Activated CD4-positive, alpha-beta T cell treated with anti-CD3 and anti-CD28 coated beads, Interleukin-2, amount 50 U/mL, for 1 hour (primary cell): ENCODE results near the gene STAC.
"Not testable (repeated sequence)": the region's sequence is repeated elsewhere in the genome, so short reads cannot be mapped to it uniquely, and the experiment has no call there.

Experiments used
- DNase-seq: peaks from one replicate; pipeline ENCODE4 v3.0.0-alpha.2; 2020

STAC gene

DNA sequence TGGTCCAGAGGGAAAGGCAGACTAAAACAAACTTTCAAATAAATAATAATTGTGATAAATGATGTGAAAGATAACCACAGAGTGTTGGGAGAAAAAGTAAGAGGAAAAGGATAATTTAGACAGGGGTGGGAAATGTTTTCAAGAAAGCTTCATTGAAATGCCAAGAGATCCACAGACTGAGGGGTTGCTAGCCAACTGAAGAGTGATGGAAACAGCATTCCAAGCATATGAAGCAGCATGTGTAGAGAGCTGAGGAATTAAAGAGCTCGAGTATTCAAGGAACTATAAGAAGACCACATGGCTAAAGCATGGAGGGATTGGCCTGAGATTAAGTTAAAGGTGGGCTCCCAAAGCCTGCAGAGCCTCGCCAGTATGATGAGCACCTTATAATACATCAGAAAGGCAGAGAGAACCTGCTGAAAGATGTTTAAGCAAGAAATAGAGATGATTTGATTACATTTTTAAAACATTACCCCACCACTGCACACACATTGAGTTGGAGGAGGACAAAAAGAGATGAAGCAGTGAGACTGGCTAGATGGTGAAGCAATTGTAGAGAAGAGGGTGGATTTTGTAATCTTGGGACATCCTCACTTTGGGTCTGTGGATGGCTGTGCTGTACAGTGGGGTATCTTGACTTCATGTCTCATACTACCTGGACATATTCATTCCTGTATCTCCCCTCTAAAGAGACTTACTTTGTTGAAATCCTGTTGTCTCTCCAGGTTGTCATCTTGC is 100.8 kb downstream of the STAC start:
- DNase-seq: no peak

DNA sequence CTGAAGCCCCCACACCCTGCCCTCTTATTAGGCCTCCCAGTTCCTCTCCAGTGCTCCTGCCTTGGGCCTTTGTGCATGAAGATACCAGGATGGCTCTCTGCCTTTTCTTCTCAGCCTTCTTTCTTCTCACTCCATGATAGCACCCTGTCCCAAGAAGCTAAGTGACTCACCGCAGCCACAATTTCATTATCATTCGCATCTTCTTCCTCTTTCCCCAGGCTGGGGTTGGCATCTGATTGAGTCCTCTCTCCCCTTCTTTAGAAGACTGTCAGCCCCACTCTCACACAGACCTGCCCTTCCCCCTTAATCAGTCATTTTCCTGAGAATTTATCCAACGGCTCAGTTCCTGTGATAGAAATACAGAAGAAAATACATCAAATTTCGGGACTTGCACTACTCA is 102.0 kb downstream of the STAC start:
- DNase-seq: no peak

DNA sequence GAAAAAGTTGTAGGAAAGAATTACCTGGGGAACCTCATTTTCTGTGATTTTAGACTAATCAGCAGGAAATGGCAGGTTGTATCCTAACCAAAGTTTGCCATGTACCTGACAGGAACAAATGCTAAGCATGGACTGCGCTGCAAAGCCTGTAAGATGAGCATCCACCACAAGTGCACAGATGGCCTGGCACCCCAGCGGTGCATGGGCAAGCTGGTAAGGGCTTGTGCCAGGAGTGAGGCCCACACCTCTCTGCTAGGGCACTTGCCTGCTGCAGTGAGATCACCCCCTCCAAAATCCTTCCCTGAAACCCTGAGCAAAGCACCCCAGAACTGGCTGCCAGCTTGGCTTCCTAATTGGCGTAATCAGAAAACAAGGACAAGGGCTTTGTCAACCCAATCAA is 102.6 kb downstream of the STAC start:
- no peak for DNase-seq

DNA sequence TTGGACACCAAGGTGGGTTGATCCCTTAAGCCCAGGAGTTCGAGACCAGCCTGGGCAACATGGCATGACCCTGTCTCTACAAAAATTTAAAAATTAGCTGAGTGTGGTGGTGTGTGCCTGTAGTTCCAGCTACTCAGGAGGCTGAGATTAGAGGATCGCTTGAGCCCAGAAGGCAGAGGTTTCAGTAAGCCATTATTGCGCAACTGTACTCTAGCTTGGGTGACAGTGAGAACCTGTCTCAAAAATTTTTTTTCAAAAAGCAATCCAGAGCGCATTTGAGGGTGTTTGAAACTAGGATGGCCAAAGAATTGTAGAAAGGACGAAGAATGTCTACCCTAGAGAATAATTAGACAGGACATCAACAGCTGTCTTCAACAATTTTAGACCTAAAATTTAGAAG is 103.4 kb downstream of the STAC start:
- no peak for DNase-seq

DNA sequence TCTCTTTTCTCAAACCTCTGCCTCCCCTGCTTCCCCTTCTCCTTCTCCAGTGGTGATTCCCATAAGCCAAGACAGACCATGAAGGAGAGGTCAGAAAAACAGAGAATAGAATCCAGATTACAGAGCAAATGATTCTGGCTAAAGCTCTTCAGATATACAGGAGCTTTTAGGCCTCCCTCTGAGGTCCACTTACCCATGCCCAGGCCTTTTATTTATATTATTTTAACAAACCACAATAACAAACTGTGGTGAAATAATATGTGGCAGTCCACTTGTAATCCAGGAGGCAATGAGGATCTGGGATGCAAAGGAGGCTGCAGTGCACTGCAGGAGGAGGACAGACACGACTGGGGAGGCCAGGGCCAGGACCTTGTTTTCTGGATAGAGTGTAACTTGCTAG is 104.1 kb downstream of the STAC start:
- no peak for DNase-seq

DNA sequence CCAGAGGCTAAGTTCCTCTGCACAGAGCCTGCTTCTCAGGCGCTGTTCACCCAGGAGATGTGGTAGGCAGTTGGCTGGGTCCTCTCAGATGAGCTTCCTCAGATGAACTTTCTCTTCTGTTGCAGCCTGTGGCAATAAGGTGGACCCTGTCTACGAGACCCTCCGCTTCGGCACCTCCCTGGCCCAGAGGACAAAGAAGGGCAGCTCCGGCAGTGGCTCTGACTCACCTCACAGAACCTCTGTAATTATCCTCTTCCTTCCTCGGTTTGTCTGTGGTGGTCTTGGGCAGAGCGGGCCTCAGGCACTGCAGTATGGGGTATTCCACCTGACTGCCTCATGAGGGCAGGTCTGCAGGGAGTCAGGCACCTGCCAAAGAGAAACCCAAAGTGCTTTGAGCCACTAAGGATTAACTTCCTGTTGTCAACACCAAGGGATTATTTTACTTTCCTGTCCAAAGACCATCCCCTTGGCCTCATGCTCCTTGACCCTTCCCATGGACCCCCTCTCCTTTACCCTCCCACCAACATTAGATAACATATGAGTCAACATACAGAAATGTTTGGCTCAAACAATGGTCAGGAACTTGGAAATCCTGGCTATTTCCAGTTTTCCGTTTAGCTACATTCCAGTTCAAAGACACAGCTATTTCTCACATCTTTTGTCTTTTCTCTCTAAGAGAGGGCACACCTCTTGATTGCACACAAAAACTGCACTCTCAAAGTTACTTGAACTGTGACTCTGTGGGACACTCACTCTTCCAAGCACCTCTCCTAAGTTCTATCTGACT is 105.9 kb downstream of the STAC start:
- DNase-seq: no peak

DNA sequence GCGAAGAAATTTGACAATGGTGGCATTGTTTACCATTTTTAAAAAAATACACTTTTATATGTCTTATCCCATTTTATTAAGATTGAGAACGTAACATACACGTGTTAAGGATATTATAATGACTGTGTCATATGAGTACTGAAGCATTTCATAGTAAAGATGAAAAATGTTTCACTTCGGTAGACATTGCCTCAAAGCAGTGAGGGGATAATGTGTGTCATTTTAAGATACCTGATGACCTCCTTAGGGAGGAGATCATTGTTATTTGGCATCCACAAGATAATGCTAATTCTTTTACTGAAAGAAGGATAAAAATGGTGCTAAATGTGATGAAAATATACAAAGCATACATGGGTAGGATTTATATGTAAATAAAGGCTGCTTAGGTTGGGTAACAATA is 107.3 kb downstream of the STAC start:
- DNase-seq: no peak

DNA sequence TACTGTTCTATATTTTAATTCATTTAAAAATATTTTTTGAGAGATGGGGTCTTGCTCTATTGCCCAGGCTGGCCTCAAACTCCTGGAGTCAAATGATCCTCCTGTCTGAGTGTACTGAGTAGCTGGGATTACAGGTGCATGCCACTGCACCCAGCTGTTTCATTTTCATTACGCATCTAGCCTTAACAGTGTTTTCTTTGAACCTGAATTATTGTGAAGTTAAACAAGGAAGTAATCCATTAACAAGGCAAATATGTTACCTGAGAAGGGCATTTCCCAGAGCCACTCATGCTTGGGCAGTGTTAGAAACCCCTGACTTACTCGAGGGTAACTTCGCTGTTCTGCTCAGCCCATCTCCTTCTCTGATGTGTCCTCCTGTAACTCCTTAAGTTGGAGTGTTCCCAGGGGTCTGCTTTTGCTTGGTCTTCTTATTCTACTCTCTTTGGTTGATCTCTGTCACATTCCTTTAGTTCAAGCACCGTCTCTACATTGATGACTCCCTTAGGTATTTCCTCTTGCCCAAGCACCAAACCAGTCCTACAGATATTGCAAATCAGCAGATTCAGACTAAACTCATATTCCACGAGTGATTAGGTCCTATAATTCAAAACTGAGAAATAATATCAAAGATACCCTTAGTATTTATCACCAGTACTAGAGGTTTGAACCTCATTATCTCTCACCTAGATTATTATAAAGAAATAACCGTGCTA is 107.9 kb downstream of the STAC start:
- no peak for DNase-seq

DNA sequence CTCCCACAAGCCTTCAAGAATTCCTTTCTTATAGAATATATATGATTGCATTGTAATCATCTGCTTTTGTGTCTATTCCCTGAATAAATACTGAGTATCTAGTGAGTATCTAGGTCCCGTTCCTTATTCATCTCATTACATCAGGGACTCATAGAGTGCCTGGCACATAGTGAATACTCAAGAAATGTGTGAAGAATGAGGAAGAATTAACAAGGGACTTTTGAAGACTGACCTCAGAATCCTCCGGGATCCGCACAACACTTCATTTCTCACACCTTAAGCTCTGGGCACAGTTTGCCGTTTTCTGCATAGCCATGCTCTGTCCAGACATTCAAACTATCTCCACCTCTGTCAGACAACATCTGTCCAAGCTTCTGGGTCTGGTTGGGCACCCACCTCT is 108.8 kb downstream of the STAC start:
- DNase-seq: no peak

DNA sequence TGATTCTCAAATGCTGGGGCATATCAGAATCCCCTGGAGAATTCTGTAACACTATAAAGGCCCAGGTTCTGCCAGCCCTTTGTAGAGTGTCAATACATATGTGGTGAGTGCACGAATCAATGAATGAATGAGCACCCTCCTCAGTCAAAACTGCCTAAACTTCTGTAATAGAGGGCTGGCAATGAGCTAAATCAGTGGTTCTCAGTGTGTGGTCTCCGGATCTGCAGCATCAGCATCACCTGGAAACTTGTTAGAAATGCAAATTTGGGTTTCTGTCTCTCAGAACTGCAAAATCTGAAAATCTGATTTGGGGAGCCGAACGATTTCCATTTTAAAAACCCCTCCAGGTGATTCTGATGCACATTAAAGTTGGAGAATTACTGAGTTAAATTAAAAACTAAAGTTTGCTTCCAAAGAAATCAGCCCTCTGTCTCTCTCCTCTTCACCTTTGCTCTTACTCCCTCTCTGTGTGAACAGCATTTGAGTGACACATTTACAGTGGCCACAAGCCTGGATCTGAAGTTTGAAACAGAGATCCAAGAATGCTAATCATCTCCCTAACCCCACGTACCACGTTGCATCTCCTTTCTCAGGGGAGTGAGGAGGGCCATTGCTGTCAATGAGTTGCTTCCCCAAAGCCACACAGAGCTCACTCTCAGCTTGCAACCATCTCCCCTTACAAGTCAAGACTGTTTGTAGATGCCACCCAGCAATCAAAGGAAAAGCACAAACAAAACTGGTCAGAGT is 109.5 kb downstream of the STAC start:
- no peak for DNase-seq

DNA sequence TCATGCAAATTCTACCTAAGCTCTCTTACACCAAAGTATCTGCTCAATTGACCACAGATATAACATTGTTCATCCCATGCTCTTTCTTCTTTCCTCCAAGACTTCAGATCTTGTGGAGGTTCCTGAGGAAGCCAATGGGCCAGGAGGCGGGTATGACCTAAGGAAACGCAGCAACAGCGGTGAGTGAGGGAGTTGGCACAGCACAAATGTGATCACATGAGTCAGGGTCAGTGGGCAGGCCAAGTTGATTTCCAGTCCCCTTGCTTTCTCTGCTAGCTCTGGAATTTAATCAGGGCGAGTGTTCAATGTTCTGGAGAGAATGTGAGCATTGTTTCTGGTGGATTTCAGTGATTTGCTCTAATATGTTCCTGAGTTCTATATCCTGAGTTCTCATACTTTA is 112.7 kb downstream of the STAC start:
- no peak for DNase-seq

DNA sequence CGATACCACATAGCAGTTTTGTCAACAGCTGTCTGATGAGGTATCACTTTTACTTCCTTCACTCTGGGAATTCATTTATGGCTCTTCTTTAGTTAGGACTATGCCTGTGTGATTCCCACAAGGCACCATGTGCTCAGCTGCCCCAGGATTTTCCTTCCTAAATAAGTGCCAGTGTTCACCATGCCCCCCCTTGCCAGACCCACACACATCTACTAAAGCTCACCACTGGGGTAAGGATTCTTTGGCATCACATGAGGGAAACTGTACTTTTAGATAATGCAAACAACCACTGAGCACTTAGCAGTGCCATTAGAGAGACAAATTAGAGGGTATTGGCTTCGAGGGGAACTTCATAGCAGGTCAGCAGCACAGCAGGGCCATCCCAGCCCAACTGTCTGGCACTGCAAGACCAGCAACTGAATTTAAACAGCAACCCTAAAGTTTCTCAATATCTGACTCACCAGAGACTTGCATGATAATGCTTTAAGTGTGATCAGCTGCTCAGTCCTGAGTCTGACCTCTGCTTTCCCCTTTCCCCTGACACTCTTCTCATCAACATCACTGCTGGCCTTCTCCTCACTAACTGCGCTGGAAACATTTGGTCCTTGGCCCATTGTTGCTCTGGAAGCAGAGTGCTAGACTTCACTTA is 114.3 kb downstream of the STAC start:
- DNase-seq: no peak

DNA sequence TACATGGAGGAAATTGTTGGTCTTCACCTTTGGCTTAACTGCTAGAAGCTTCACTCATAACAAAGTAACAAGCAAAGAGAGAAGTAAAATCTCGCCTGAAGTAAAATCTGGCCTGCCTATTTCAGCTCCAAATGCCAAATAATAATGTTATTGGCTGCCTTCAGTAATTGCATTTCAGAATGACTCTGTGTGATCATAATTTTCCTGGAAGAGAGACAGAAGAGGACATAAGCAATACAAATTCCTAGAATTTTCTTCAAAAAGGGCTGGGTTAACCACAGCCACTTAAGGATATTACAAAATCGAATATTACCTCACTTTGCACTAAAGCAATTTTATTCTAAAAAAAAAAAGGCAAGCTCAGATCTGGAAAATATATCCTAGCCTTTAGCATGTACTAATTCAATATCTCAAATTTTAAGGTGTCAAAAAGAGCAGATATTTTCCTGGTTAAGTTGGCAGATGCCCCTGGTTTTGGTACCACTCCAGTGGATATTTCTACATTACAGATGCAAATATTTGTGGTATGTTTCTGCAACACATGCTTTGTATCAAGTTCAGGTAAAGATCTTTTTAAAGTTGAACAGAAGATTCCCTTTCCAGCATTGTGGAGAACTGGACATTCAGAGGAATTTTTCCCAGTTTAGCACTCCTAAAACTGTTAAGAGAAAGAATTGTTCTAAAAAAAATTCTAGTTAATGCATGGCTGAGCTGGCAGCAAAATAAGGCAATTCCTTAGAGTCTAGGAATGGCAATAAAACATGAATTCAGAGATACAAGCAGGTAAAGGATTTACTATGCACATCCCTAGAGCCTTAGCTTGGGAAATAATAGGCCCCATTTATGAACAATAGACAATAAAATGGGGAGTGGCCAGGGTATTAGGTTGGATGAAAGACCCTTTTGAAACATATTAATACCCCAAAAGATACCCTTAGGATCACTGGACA is 116.7 kb downstream of the STAC start:
- no peak for DNase-seq

DNA sequence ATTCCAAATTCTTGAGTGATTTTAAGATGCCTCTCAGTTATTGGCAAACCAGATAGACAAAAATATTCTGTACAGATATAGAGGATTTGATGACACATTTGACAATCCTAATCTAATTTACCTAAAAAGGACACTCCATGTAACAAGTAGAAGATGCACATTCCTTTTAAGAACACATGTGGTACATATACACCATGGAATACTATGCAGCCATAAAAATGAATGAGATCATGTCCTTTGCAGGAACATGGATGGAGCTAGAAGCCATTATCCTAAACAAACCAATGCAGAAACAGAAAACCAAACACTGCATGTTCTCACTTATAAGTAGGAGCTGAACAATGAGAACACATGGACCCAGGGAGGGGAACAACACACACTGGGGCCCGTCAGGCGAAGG is 119.7 kb downstream of the STAC start:
- DNase-seq: not testable (repeated sequence)

DNA sequence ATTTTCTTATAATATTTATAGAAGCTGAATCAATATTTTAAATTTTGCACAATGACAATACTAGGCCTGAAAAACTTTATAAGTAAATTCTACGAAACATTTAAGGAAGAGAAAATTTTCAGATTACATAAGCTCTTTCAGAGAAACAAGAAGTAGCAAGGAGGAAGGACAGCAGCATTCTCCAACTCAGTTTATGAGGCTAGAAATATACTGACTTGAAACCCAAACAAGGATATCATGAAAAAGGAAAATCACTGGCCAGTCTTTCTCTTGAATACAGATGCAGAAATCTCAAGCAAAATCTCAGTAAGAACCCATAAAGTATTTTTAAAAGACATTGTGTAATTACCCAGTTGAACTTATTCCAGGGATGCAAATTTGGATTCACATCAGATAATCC is 121.3 kb downstream of the STAC start:
- DNase-seq: no peak

DNA sequence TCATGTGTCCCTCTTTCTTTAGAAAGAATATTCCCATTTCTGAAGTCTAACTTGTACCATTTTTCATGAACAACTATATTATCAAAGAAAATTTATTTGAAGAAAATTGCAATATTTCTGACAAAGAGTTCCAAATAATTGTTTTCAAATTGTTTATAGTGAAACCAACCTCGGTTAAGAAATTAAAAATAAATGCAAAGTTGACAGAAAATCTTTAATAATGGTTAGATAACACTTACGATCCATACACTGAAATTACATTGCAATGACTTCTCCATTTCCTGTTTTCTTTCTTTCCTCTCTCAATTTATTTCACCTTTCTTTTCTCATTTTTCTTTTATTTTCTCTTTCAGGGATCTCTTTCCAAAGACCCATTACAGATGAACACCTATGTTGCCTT is 125.1 kb downstream of the STAC start:
- no peak for DNase-seq

DNA sequence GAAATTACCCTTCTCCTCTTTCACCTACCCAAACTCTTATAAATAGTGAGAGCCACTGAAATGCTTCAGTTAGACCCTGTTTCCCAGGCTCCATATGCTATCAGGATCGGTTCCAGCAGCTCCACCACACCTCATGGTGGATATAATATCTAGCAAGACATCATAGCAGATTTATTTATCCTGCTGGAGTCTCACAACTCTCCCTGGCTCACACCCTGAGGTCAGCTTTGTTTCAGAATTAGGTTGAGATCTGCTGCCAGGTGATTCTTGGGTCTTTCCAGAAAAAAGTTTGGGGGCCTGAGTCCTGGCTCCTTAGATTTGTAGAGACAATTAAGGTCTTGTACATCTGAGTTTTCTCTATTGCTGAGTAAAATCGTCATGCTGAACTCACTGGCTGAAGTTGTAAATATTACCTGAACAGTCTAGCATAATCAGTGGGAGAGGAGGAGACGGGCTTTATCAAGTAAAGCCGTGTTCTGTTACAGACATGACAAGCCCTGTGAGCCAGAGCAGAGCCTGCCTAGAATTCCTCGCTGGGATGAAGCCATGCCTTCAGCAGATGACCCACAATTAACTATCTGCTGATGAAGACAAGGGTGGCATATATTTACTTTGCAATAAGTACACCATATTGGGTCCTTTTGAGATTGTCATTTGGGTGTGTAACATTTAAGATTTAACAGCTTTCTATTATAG is 131.6 kb downstream of the STAC start:
- no peak for DNase-seq

DNA sequence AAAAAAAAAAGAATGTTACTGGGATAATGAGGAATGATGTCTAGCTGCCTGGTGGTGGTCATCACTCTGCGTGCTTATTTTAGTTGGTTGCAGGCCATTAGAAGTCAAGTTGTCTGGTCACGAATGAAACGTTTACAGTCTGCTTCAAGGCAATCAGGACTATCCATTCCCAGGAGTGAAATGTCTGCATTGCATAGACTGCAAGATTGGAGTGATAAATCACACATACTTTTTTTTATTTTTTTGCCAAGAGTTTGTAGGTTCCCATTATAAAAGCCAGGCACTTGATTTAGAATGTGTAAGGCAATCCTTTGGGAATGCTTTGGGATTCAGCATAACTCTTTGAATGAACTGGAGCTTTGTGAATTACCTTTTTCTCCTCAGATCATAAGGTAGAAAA is 132.3 kb downstream of the STAC start:
- no peak for DNase-seq

DNA sequence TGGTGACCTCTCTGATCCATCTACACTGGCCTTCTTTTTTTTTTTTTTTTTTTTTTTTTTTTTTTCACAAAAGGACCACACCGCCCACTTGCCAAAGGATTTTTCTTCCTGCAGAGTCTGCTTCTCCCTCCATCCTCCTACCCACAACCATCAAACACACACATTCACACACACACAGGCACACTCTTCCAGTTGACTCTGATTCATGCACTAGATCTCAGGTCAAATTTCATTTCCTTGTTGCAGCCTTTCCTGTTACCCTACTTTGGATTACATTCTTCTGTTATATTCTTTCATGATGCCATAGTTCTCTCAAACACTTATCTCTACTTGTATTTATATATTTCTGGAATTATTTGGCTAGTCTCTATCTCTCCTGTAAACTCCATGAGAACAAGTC is 133.9 kb downstream of the STAC start:
- no peak for DNase-seq

DNA sequence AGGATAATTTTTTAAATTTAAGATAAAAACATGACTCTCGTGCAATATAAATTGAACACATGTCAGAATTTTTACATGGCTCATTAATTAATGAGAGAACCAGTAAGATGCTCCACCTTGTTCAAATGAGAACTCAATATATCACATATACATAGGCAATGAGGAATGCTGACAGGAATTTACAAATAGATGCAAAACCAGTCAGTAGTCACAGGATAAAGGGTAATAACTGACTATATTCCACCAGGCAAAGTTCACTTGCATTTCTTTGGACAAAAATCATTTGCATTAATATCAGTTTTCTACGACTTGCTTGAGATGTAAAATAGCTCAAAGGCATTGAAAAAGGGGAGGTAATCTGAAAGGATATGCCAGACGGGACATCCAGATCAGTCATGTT is 139.4 kb downstream of the STAC start:
- no peak for DNase-seq
